GM12801 (cell line): ENCODE results near the gene ZNF648.

Experiments used
- CTCF ChIP-seq: IDR thresholded peaks from one replicate; pipeline ENCODE4 v1.5.1; 2011; ENCODE audit warnings: control low read depth; ENCODE audit not compliant: insufficient read length; ENCODE audit errors: extremely low read depth

The ZNF648 gene

DNA sequence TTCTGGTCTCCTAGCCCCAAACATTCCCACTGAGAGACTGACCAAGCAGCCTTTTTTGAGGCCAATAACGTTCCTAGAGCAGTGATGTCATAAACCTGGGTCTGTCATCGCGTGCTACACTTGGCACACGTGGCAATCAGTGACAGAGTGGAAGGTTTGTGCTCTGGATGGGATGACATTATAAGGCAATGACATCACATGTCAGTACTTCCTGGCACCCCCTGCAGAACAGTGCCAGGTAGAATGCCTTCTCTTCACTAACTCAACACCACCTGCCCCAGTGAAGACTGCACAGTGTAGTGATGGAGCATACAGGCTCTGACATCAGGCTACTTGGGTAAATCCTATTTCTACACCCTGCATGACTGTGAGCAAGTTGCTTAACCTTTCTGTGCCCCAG, 5.4 kb upstream of the ZNF648 start:
- no peak for TF ChIP-seq CTCF

GRCh38 chr1:182065126-182065845, 3.8 kb upstream of the ZNF648 start:
- TF ChIP-seq CTCF: no peak

DNA sequence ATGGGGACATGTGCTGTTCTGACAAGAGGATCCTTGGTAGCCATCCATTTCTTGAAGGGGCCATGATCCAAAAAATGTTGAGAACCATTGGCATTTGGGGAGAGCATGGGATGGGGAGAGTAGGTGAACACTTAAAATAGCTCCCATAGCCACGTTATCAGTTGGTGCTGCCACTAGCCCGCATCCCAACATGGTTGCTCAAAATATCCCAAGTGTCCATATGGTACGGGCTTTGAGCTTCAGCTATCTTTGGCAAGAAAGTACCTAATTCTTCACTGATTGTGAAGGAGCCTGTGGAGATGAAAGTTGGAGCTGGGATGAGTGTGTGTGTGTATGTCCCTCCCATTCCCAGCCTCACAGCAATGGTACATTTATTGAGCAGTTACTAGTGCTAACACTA, 3.1 kb upstream of the ZNF648 start:
- TF ChIP-seq CTCF: no peak

DNA sequence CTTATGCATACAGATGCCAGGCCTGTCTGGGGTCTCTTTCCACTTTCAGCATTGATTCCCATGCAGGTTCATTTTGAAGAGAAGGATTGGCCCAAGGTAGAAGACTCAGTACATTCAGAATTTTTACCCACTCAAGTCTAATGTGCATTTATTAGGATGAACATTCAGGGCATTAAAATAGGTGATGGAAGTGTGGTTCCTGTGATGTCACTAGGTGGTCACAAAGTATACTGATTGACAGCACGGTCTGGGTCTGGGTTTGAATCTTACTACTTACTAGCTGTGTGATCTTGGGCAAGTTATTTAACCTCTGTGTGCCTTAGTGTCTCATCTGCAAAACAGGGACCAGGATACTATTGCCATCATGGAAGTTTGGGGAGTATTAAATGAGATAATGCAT, 711 bp upstream of the ZNF648 start:
- TF ChIP-seq CTCF: no peak

- no peak for TF ChIP-seq CTCF
Measured at GRCh38 chr1:182060877-182061276, 635 bp downstream of the ZNF648 start.

- TF ChIP-seq CTCF: no peak
Measured at GRCh38 chr1:182059936-182060335, 1.6 kb downstream of the ZNF648 start.

DNA sequence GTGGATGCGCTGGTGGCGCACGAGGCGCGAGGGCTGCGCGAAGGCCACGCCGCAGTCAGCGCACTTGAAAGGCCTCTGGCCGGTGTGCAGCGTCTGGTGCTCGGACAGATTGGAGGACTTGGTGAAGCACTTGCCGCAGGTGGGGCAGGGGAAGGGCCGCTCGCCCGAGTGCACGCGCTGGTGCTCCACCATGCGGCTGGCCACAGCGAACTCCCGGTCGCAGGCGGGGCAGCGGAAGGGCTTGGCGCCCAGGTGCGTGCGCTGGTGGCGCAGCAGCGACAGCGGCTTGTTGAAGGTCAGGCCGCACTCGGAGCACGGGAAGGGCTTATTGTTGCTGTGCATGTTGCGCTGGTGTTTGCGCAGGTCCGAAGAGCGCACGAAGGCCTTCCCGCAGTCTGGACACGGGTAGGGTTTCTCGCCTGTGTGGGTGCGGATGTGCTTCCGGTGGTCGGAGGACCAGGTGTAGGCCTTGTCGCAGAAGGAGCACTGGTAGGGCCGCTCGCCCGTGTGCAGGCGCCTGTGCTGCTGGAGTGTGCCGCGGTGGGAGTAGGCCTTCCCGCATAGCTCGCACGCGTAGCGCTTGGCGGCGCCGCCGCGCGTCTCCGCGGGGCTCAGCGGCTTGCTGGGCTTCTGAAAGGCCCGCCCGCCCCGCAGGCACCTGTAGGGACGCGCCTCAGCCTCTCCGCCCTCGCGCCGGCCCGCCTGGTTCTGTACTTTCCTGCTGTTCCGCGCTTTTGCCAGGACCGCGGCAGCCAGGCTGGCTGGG, 4.7 kb downstream of the ZNF648 start:
- no peak for TF ChIP-seq CTCF
